Measurements from ENCODE around the gene CAVIN3. TPM values are rescaled to one million over a fixed set of nuclear protein-coding genes. Genes with fewer than 3 reads are reported as not detected.
"Not testable (repeated sequence)": the region's sequence is repeated elsewhere in the genome, so short reads cannot be mapped to it uniquely, and the experiment has no call there.

The CAVIN3 gene
- total RNA-seq, 1 donor from 2014 or later = 83.1 TPM

GRCh38 chr11:6285019-6285418 is 35.3 kb downstream of the CAVIN3 start:
- Mint-ChIP-seq H3K4me3 (ENCODE audit: low read depth) (no peak overlapping the region), H3K27me3 (ENCODE audit: low read depth) (peaks cover 55% of the 10 kb centered on the region), H3K27ac (no peak overlapping the region), H3K36me3 (ENCODE audit: low read depth) (no peaks in the 10 kb centered on the region), H3K9me3 (no peaks in the 10 kb centered on the region), H3K4me1 (ENCODE audit: low read depth) (no peaks in the 10 kb centered on the region)
- intact Hi-C loops (cut with micrococcal nuclease) = no loop called here
- no peak for DNase-seq (ENCODE audit: low spot score)

GRCh38 chr11:6284250-6284649 is 36.1 kb downstream of the CAVIN3 start:
- no peaks in the 10 kb centered on the region for H3K4me1 Mint-ChIP-seq (ENCODE audit: low read depth)
- intact Hi-C loops (cut with micrococcal nuclease) = no loop called here
- peaks cover 52% of the 10 kb centered on the region for H3K27me3 Mint-ChIP-seq (ENCODE audit: low read depth)
- no peaks in the 10 kb centered on the region for H3K36me3 Mint-ChIP-seq (ENCODE audit: low read depth)
- H3K27ac Mint-ChIP-seq = no peak overlapping the region
- no peak overlapping the region for H3K4me3 Mint-ChIP-seq (ENCODE audit: low read depth)
- no peak for DNase-seq (ENCODE audit: low spot score)
- no peaks in the 10 kb centered on the region for H3K9me3 Mint-ChIP-seq

DNA sequence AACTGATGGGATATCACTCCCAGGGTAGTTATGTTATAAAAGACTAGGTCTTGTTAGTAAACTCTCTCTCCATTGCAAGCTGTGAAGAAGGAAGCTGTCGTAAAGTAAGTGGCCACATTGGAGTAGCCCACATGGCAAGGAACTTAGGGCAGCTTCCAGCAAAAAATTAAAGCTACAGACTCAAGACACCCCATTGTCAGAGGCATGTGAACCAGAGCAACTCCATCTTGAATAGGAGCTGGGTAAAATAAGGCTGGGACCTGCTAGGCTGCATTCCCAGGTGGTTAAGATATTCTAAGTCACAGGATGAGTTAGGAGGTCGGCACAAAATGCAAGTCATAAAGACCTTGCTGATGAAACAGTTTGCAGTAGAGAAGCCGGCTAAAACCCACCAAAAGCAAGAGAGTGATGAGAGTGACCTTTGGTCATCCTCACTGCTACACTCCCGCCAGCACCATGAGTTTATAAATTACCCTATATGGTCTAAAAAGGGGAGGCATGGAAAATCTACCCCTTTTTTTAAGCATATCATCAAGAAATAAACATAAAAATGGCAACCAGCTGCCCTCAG is 36.8 kb downstream of the CAVIN3 start:
- Mint-ChIP-seq H3K27ac (no peak overlapping the region), H3K36me3 (ENCODE audit: low read depth) (no peaks in the 10 kb centered on the region), H3K27me3 (ENCODE audit: low read depth) (peaks cover 53% of the 10 kb centered on the region), H3K4me1 (ENCODE audit: low read depth) (no peaks in the 10 kb centered on the region), H3K9me3 (no peaks in the 10 kb centered on the region), H3K4me3 (ENCODE audit: low read depth) (no peak overlapping the region)
- no peak for DNase-seq (ENCODE audit: low spot score)
- intact Hi-C loops (cut with micrococcal nuclease) = no loop called here

DNA sequence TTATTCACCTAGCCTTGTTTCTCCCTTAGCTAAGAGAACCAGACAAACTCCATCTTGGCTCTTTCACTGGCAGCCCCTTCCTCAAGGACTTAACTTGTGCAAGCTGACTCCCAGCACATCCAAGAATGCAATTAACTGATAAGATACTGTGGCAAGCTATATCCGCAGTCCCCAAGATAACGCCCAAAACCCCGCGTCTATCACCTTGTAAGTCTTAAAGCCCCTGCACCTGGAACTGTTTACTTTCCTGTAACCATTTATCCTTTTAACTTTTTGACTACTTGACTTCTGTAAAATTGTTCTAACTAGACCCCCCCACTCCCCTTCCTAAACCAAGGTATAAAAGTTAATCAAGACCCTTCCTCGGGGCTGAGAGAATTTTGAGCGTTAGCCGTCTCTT is 39.5 kb downstream of the CAVIN3 start:
- H3K4me3 Mint-ChIP-seq (ENCODE audit: low read depth); H3K36me3 Mint-ChIP-seq (ENCODE audit: low read depth); H3K9me3 Mint-ChIP-seq; H3K27ac Mint-ChIP-seq; intact Hi-C loops (cut with micrococcal nuclease); DNase-seq (ENCODE audit: low spot score); H3K4me1 Mint-ChIP-seq (ENCODE audit: low read depth): not testable (repeated sequence)
- peaks cover 66% of the 10 kb centered on the region for H3K27me3 Mint-ChIP-seq (ENCODE audit: low read depth)

DNA sequence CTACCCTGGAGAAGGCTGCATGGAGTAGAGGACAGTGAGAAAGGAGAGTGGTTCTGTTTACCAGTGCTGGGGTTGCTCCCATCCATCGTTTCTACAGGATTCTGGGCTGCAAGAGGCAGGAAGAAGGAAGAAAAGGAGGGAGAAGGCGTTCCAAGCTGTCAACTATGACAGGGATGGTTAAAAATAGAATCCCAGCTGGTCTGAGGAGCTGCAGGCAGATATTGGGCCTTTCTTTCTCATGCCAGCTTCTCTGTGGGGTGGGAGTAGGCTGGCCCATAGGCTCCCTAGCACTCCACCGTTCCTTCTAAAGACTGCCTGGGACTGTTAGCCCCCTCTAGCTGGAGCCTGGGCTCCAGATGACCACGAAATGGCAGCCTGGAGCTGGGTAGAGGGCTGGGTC is 47.1 kb downstream of the CAVIN3 start:
- Mint-ChIP-seq H3K27me3 (ENCODE audit: low read depth) (peaks cover 48% of the 10 kb centered on the region), H3K36me3 (ENCODE audit: low read depth) (no peaks in the 10 kb centered on the region), H3K4me3 (ENCODE audit: low read depth) (no peak overlapping the region), H3K4me1 (ENCODE audit: low read depth) (no peaks in the 10 kb centered on the region), H3K27ac (no peak overlapping the region), H3K9me3 (no peaks in the 10 kb centered on the region)
- intact Hi-C loops (cut with micrococcal nuclease) = no loop called here
- DNase-seq (ENCODE audit: low spot score) = no peak

DNA sequence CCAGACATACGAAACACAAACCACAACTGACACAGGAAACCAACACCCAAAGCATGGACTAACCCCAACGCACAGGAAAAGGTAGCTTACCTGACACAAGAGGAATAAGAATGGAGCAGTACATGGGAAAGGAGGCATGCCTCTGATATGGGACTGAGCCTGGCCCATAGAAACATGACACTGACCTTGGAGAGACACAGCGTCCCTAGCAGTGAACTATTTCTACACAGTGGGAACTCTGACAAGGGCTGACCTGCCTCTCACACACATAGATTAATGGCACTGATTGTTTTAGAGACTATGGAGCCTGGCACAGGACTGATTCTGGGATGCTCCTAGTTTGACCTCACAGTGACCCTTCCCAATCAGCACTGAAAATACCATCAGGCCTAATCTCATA is 48.7 kb downstream of the CAVIN3 start:
- intact Hi-C loops (cut with micrococcal nuclease) = no loop called here
- Mint-ChIP-seq H3K27me3 (ENCODE audit: low read depth) (peaks cover 36% of the 10 kb centered on the region), H3K4me1 (ENCODE audit: low read depth) (no peaks in the 10 kb centered on the region), H3K4me3 (ENCODE audit: low read depth) (no peak overlapping the region), H3K9me3 (no peaks in the 10 kb centered on the region), H3K36me3 (ENCODE audit: low read depth) (no peaks in the 10 kb centered on the region), H3K27ac (no peak overlapping the region)
- no peak for DNase-seq (ENCODE audit: low spot score)

- H3K27me3 Mint-ChIP-seq (ENCODE audit: low read depth) = peaks cover 30% of the 10 kb centered on the region
- intact Hi-C loops (cut with micrococcal nuclease) = no loop called here
Measured at GRCh38 chr11:6270584-6271246, 49.6 kb downstream of the CAVIN3 start.

DNA sequence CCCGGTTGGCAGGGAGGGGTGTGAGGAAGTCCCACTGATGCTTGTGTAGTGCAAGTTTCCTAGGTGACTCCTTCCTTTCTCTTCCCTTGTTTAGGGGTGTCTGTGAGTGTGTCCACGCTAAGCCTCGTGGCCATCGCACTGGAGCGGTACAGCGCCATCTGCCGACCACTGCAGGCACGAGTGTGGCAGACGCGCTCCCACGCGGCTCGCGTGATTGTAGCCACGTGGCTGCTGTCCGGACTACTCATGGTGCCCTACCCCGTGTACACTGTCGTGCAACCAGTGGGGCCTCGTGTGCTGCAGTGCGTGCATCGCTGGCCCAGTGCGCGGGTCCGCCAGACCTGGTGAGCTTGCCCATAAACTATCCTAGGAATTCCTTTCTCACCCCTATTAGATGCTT is 50.3 kb downstream of the CAVIN3 start:
- Mint-ChIP-seq H3K27me3 (ENCODE audit: low read depth) (peaks cover 29% of the 10 kb centered on the region), H3K9me3 (no peaks in the 10 kb centered on the region), H3K27ac (no peak overlapping the region), H3K36me3 (ENCODE audit: low read depth) (no peaks in the 10 kb centered on the region), H3K4me1 (ENCODE audit: low read depth) (no peaks in the 10 kb centered on the region), H3K4me3 (ENCODE audit: low read depth) (no peak overlapping the region)
- intact Hi-C loops (cut with micrococcal nuclease) = loop anchor here (10.0 kb wide), 1 partner anchor 245 kb away; no protein-coding TSS in a partner anchor
- DNase-seq (ENCODE audit: low spot score) = no peak

More at GRCh38 chr11:6270584-6271246, 49.6 kb downstream of the CAVIN3 start:
- no peaks in the 10 kb centered on the region for H3K9me3 Mint-ChIP-seq
- no peaks in the 10 kb centered on the region for H3K36me3 Mint-ChIP-seq (ENCODE audit: low read depth)
- no peaks in the 10 kb centered on the region for H3K4me1 Mint-ChIP-seq (ENCODE audit: low read depth)
- H3K27ac Mint-ChIP-seq = no peak overlapping the region
- H3K4me3 Mint-ChIP-seq (ENCODE audit: low read depth) = no peak overlapping the region
- DNase-seq (ENCODE audit: low spot score) = no peak

Other genes with a start within 250 kb of the CAVIN3 start
- gene OR56B4, start 212.8 kb downstream of the CAVIN3 start, total RNA-seq = not detected in 2 replicates
- gene OR52B2, start 150.2 kb downstream of the CAVIN3 start, total RNA-seq = not detected in 2 replicates
- gene OR52W1, start 121.3 kb downstream of the CAVIN3 start, total RNA-seq = not detected in 2 replicates
- gene C11orf42, start 114.9 kb downstream of the CAVIN3 start, total RNA-seq = not detected in 2 replicates
- 17.6 and 17.9 TPM in 2 replicates for gene FHIP1B, start 85.9 kb downstream of the CAVIN3 start, total RNA-seq
- not detected in 2 replicates for gene CNGA4, start 81.4 kb downstream of the CAVIN3 start, total RNA-seq
- not detected in 2 replicates for gene CCKBR, start 60.7 kb downstream of the CAVIN3 start, total RNA-seq
- gene SMPD1, start 70.0 kb upstream of the CAVIN3 start, total RNA-seq = 15.4 and 16.0 TPM in 2 replicates
- gene APBB1, start 98.6 kb upstream of the CAVIN3 start, total RNA-seq = 31.0 and 33.0 TPM in 2 replicates
- gene HPX, start 120.5 kb upstream of the CAVIN3 start, total RNA-seq = 0.46 and 0.50 TPM in 2 replicates
- 3.6 and 6.8 TPM in 2 replicates for gene TRIM3, start 153.4 kb upstream of the CAVIN3 start, total RNA-seq
- gene ARFIP2, start 160.8 kb upstream of the CAVIN3 start, total RNA-seq = 46.8 and 48.6 TPM in 2 replicates
- 42.9 and 43.0 TPM in 2 replicates for gene TIMM10B, start 161.0 kb upstream of the CAVIN3 start, total RNA-seq
- gene DNHD1, start 176.8 kb upstream of the CAVIN3 start, total RNA-seq = 27.5 and 28.8 TPM in 2 replicates

Measured in activated T-helper 2 cell treated with anti-CD3 and anti-CD28 coated beads, Interferon-gamma antibody, Interleukin-2, Interleukin-4, amounts not matched to agents 10 μg/mL and 5 μg/mL and 100 μg/mL, durations not matched to agents 14 hours and 24 hours and 36 hours (primary cell).